CD4-positive, alpha-beta T cell treated with Interleukin-6 at 100 ng/mL for 8 hours (primary cell): ENCODE data around the gene AP1M1.

Experiments
- DNase-seq: peaks from one replicate; pipeline ENCODE4 v3.0.0-alpha.2; 2020; ENCODE audit warnings: mixed read lengths, low spot score

Gene AP1M1

GRCh38 chr19:16185123-16185767 lies 12.5 kb upstream of the AP1M1 start, which contains the start of gene FAM32A:
FAM32A (plus strand) TSS chr19:16185410; CDS start chr19:16185443, 33 bp downstream.
- DNase-seq: peak; percentile 99

- peak; percentile 17 for DNase-seq
These were observed 12.0 kb upstream of the AP1M1 start for GRCh38 chr19:16185768-16186123.

GRCh38 chr19:16188521-16188920 lies 9.2 kb upstream of the AP1M1 start:
- no peak for DNase-seq

GRCh38 chr19:16190198-16190597 lies 7.5 kb upstream of the AP1M1 start:
- no peak for DNase-seq

- no peak for DNase-seq
These were observed 7.0 kb upstream of the AP1M1 start for GRCh38 chr19:16190736-16191135.

- DNase-seq: no peak
These were observed 6.3 kb upstream of the AP1M1 start for GRCh38 chr19:16191216-16191908.

GRCh38 chr19:16193466-16193865 lies 4.2 kb upstream of the AP1M1 start:
- DNase-seq: no peak

GRCh38 chr19:16197188-16197621 lies 506 bp upstream of the AP1M1 start:
- DNase-seq: no peak

- DNase-seq: no peak
These were observed 600 bp downstream of the AP1M1 start for GRCh38 chr19:16198370-16198651.

- no peak for DNase-seq
These were observed 1.7 kb downstream of the AP1M1 start for GRCh38 chr19:16199275-16199932.

GRCh38 chr19:16200038-16201010 lies 2.6 kb downstream of the AP1M1 start:
- DNase-seq: no peak

GRCh38 chr19:16201011-16201391 lies 3.3 kb downstream of the AP1M1 start:
- no peak for DNase-seq

- no peak for DNase-seq
These were observed 4.9 kb downstream of the AP1M1 start for GRCh38 chr19:16202320-16203255.

- no peak for DNase-seq
These were observed 5.7 kb downstream of the AP1M1 start for GRCh38 chr19:16203256-16204004.

GRCh38 chr19:16204005-16204294 lies 6.2 kb downstream of the AP1M1 start:
- DNase-seq: no peak

GRCh38 chr19:16205205-16206045 lies 7.7 kb downstream of the AP1M1 start:
- no peak for DNase-seq

GRCh38 chr19:16206046-16206605 lies 8.4 kb downstream of the AP1M1 start:
- DNase-seq: no peak

- no peak for DNase-seq
These were observed 8.9 kb downstream of the AP1M1 start for GRCh38 chr19:16206637-16207036.

- DNase-seq: no peak
These were observed 9.4 kb downstream of the AP1M1 start for GRCh38 chr19:16207063-16207462.
